GM08714 (cell line): ENCODE data around the gene ZNF639.
A peak's percentile ranks its signal among the peaks of the same experiment; 100 is the strongest.
"Not testable (repeated sequence)": the region's sequence is repeated elsewhere in the genome, so short reads cannot be mapped to it uniquely, and the experiment has no call there.

Source experiments
- H3K4me3 ChIP-seq: fragments of 200-500 bp; sonication (Bioruptor generic); 2 replicates; pipeline ENCODE4 v1.5.1; 2014; ENCODE audit warnings: mild to moderate bottlenecking, low read length, inconsistent platforms
- ZNF274 ChIP-seq: IDR thresholded peaks from 2 replicates; pipeline ENCODE4 v1.6.1; 2012; ENCODE audit warnings: mild to moderate bottlenecking, low read depth, low read length

ZNF639 gene

GRCh38 chr3:179299999-179300613 is 22.7 kb upstream of the ZNF639 start:
- TF ChIP-seq ZNF274 = no peak
- H3K4me3 ChIP-seq = no peak overlapping the region

- no peak for TF ChIP-seq ZNF274
- no peak overlapping the region for H3K4me3 ChIP-seq
These were observed 21.2 kb upstream of the ZNF639 start for GRCh38 chr3:179301645-179302044.

DNA sequence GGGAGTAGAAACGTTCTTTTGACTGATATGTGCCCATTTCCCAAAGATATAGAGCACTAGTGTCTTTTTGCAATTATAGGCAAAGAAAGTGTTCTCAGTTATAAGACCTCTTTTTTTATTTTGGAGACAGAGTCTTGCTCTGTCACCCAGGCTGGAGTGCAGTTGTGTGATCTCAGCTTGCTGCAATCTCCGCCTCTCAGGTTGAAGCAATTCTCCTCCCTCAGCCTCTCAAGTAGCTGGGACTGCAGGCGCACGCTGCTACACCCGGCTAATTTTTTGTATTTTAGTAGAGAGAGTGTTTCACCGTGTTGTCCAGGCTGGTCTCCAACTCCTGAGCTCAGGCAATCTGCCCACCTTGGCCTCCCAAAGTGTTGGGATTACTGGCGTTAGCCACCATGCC is 20.7 kb upstream of the ZNF639 start:
- no peak for TF ChIP-seq ZNF274
- no peak overlapping the region for H3K4me3 ChIP-seq

DNA sequence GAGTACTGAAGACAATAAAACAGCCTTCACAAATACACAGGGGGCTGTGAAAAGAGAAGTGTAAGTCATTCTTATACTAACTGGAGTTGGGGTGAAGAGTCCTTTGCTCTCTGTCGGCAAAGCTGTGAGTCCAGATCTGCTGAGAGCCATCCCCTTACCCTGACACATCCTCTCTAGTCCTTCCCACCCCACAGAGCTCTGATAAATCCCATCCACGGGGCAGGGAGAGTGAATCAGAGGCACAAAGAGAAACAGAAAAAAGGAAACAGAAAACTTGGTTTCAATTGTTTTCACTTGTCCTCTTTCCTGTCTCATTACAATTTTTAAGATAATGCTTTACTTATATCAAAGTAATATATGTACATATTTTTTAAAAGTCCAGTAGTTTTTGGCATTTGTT is 18.2 kb upstream of the ZNF639 start:
- no peak overlapping the region for H3K4me3 ChIP-seq
- no peak for TF ChIP-seq ZNF274

DNA sequence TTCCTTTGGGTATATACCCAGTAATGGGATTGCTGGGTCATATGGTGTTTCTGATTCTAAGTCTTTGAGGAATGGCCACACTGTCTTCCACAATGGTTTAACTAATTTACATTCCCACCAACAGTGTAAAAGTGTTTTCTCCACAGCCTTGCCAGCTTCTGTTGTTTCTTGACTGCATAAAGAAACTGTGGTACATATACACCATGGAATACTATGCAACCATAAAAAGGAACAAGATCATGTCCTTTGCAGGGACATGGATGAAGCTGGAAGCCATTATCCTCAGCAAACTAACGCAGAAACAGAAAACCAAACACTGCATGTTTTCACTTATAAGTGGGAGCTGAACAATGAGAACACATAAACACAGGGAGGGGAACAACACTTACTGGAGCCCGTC is 15.5 kb upstream of the ZNF639 start:
- H3K4me3 ChIP-seq = not testable (repeated sequence)

DNA sequence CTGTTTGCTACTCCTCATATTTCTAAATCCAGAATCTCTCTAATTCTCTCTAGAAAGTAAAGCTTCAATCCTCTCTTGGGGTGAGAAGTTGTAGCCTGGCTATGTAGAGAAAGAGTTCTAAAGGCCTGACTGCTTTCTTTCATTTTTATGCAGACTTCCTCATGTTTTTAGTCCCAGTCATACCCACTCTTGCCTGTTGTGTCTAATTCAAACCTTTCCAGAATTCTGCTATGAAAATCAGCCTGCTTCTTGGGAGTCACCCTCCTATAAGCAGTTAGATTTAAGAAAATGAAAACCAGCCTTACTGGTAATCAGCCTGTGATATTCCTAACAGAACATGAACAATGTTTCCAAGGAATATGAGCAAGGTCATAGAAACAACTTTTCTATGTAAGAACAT is 14.8 kb upstream of the ZNF639 start:
- no peak overlapping the region for H3K4me3 ChIP-seq
- no peak for TF ChIP-seq ZNF274

- no peak for TF ChIP-seq ZNF274
- H3K4me3 ChIP-seq = no peak overlapping the region
These were observed 13.4 kb upstream of the ZNF639 start for GRCh38 chr3:179309225-179310078.

DNA sequence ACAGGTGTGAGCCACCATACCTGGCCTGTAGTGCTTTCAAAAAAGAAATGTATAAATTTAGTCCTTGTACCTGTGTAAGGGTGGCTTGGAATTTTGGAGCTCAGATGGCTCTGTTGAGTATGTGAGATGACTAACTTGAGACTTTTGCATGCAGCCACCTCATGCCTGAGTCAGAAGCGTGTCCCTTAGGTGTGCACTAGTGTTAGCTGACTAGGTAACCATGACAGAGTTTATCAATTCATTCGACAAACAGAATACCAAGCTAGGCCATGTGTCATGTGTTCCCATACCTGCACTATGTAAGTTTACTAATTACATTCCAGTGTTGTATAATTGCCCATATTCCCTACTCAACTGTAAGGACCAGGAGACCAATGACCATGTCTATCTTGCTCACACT is 4.0 kb upstream of the ZNF639 start:
- H3K4me3 ChIP-seq = no peak overlapping the region
- no peak for TF ChIP-seq ZNF274

GRCh38 chr3:179321668-179322285 is 1.1 kb upstream of the ZNF639 start:
- peak overlapping the region; percentile 78; the same call in 1 of the 2 replicates for H3K4me3 ChIP-seq
- no peak for TF ChIP-seq ZNF274

DNA sequence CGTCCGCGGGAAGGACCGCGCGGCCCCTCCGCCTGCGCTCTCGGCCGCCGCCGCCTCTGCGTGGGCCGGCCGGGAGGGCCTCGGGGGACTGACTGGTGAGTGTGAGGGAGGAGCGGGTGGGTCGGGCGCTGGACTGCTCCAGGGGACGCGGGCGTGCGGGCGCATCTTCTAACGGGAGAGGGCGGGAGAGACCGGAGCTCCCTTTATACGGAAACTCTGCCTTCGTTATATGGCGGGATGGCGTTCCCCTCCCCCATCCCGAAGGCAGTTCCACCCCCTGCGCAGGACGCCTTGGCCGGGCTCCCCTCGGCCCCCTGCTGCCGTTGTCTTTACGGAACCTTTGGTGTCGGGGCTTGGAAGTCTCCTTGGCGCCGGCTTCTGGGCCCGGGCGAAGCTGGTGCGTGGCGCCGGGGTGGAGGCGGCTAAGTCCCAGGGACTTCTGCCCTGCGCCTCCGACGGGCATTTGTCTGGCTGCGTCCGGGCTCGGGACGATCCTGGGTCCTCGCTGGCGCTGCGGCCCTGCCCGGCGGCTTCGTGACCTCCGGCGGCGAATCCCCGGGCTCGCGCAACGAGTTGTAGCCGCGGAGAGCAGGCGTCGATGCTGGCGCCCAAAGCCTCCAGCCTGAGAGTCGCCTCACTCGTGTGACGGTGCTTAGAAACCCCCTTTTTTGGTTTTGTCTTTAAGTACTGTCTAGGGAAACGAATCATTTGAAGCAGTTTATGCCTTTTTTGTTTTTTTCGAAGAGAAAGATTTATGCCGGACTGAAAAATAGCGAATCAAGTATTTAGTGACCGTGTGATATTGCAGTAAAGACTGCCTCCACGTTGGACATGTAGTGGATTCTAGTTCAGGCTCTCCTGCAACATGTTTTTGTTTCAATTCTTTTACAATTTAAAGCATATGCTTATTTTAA is 623 bp downstream of the ZNF639 start:
- no peak for TF ChIP-seq ZNF274
- H3K4me3 ChIP-seq = peak overlapping the region; percentile 78

GRCh38 chr3:179324270-179324754 is 1.5 kb downstream of the ZNF639 start:
- H3K4me3 ChIP-seq = peak overlapping the region; percentile 78
- no peak for TF ChIP-seq ZNF274

DNA sequence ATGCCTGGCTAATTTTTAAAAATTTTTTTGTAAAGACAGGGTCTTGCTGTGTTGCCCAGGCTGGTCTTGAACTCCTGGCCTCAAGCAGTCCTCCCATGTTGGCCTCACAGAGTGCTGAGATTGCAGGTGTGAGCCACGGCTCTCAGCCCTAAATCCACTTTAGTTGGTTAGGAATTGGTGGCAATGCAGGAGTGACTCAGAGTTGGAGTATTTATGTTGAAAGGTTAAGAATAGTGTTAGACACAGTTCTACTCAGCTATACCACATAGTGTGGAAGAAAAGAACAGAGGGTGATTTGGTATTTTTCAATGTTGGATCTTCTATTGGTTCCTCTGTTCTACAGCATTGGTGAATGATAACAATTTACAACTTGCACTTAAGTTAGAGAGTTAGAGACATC is 7.6 kb downstream of the ZNF639 start:
- no peak for TF ChIP-seq ZNF274
- no peak overlapping the region for H3K4me3 ChIP-seq

DNA sequence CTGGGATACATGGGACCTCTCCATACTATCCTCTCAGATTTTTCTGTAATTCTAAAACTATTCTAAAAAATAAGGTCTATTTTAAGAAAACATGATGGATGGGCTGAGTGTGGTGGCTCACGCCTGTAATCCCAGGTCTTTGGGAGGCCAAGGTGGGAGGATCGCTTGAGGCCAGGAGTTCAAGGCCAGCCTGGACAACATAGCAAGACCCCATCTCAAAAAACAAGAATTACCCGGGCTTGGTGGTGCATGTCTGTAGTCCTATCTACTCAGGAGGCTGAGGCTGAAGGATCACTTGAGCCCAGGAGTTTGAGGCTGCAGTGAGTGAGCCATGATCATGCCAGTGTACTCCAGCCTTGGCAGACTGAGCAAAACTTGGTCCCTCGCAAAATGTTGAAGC is 9.4 kb downstream of the ZNF639 start:
- no peak for TF ChIP-seq ZNF274
- H3K4me3 ChIP-seq = no peak overlapping the region

- no peak overlapping the region for H3K4me3 ChIP-seq
- no peak for TF ChIP-seq ZNF274
These were observed 10.3 kb downstream of the ZNF639 start for GRCh38 chr3:179333084-179333483.
